DND-41 (cell line): Measurements from ENCODE around the gene GLE1.

Source experiments
- ATAC-seq: fragments of 200-7000 bp; cut with Tn5 transposase; 3 replicates; pipeline ENCODE4 v1.9.1; 2021; ENCODE audit warnings: low read depth; ENCODE audit not compliant: insufficient read depth
- DNase-seq: peaks from one replicate; pipeline ENCODE4 v3.0.0-alpha.2; 2020
- H2AFZ ChIP-seq: 2 replicates; pipeline ENCODE4 v1.6.0; 2012; ENCODE audit warnings: low read depth, low read length
- H3K27ac ChIP-seq: 2 replicates; pipeline ENCODE4 v1.5.1; 2012; ENCODE audit warnings: low read length, inconsistent platforms
- H3K27me3 ChIP-seq: fragments of 200-600 bp; sonication (generic); 2 replicates; pipeline ENCODE4 v1.6.0; 2012; ENCODE audit warnings: low read length, mild to moderate bottlenecking, inconsistent platforms; ENCODE audit not compliant: insufficient read depth, poor library complexity
- H3K36me3 ChIP-seq: 2 replicates; pipeline ENCODE4 v1.5.1; 2012; ENCODE audit warnings: low read length, inconsistent platforms; ENCODE audit not compliant: insufficient read depth
- H3K4me1 ChIP-seq: 2 replicates; pipeline ENCODE4 v1.5.1; 2012; ENCODE audit warnings: mild to moderate bottlenecking, low read length; ENCODE audit not compliant: insufficient read depth
- H3K4me2 ChIP-seq: 2 replicates; pipeline ENCODE4 v1.6.0; 2012; ENCODE audit warnings: mild to moderate bottlenecking, moderate library complexity, low read length, inconsistent platforms; ENCODE audit not compliant: insufficient read depth
- H3K4me3 ChIP-seq, 2 experiments: fragments of 200-600 bp in 1 of 2; shearing (Covaris generic) in 1 of 2; 2 replicates each; pipeline ENCODE4 v1.5.1; 2012 to 2016; ENCODE audit warnings: inconsistent platforms in 2 of 2, low read length in 2 of 2, mild to moderate bottlenecking in 2 of 2, low read depth in 1 of 2, moderate library complexity in 1 of 2
- H3K79me2 ChIP-seq: 2 replicates; pipeline ENCODE4 v1.6.0; 2012; ENCODE audit warnings: low read length, inconsistent platforms; ENCODE audit not compliant: insufficient read depth
- H3K9ac ChIP-seq: 2 replicates; pipeline ENCODE4 v1.6.0; 2012; ENCODE audit warnings: low read depth, mild to moderate bottlenecking, inconsistent platforms, low read length, moderate library complexity
- H3K9me3 ChIP-seq: 2 replicates; pipeline ENCODE4 v1.5.1; 2012; ENCODE audit warnings: low read length, moderate library complexity, mild to moderate bottlenecking, inconsistent platforms; ENCODE audit not compliant: insufficient read depth, severe bottlenecking
- H4K20me1 ChIP-seq: 2 replicates; pipeline ENCODE4 v1.6.0; 2012; ENCODE audit warnings: low read length; ENCODE audit not compliant: insufficient read depth
- CTCF ChIP-seq: IDR thresholded peaks from 2 replicates; pipeline ENCODE4 v1.5.1; 2012; ENCODE audit warnings: borderline replicate concordance, low read length, moderate library complexity, mild to moderate bottlenecking; ENCODE audit not compliant: poor library complexity, severe bottlenecking; ENCODE audit errors: extremely low read depth
- EZH2 ChIP-seq: IDR thresholded peaks from 3 replicates; pipeline ENCODE4 v1.6.1; 2012; ENCODE audit warnings: borderline replicate concordance, low read depth, mild to moderate bottlenecking, moderate library complexity, low read length, inconsistent platforms; ENCODE audit not compliant: severe bottlenecking

Gene GLE1

GRCh38 chr9:128588581-128589233, 84.2 kb downstream of the GLE1 start:
- Histone ChIP-seq H3K4me1 (peaks cover 29% of the 10 kb centered on the region), H3K4me2 (no peak overlapping the region), H3K9me3 (no peaks in the 10 kb centered on the region), H3K4me3 (no peak overlapping the region), H3K36me3 (peaks cover 81% of the 10 kb centered on the region), H3K9ac (no peak overlapping the region), H2AFZ (no peak overlapping the region), H3K27ac (no peak overlapping the region), H3K79me2 (no peaks in the 10 kb centered on the region), H4K20me1 (no peaks in the 10 kb centered on the region), H3K27me3 (no peaks in the 10 kb centered on the region)
- ATAC-seq, result no peak
- no peak for TF ChIP-seq CTCF
- TF ChIP-seq EZH2, result no peak
- DNase-seq, result no peak
